PC-3 (cell line): ENCODE results near the gene SRSF1. TPM values are rescaled to one million over a fixed set of nuclear protein-coding genes. Genes with fewer than 3 reads are reported as not detected.

Experiments used
- ATAC-seq: fragments of 200-7000 bp; cut with Tn5 transposase; 2 replicates; pipeline ENCODE4 v1.9.1; 2020; ENCODE audit warnings: mild to moderate bottlenecking, moderate library complexity
- BruUV-seq: library from RNA; stranded (reverse); fragments of 400-500 nt; replicated peaks from 2 replicates; lab custom pipeline; 2021; lab: Mats Ljungman, UMichigan
- CTCF ChIA-PET: fragments of 300-600 bp; sonication (Branson Sonifier 250); formaldehyde crosslinking; loops from one replicate; lab custom pipeline; 2022; ENCODE audit warnings: antibody characterized with exemption; lab: Charles Lee
- POLR2A ChIA-PET: fragments of 300-600 bp; sonication (Branson Sonifier 250); formaldehyde crosslinking; loops from one replicate; lab custom pipeline; 2022; ENCODE audit warnings: antibody characterized with exemption; ENCODE audit not compliant: unreplicated experiment; lab: Charles Lee
- DNase-seq: peaks from one replicate; pipeline ENCODE4 v3.0.0-alpha.2; 2015
- H2AFZ ChIP-seq: fragments of 300-600 bp; sonication (generic); 2 replicates; pipeline ENCODE4 v1.6.0; 2016; ENCODE audit warnings: antibody characterized with exemption, low read length
- H3F3A ChIP-seq: fragments of 300-600 bp; sonication (generic); one replicate; pipeline ENCODE4 v1.6.0; 2017; ENCODE audit warnings: antibody characterized with exemption, low read length, control low read depth, mild to moderate bottlenecking; ENCODE audit not compliant: unreplicated experiment
- H3K27ac ChIP-seq: fragments of 300-600 bp; sonication (generic); 2 replicates; pipeline ENCODE4 v1.5.1; 2016; ENCODE audit warnings: mild to moderate bottlenecking, low read length
- H3K27me3 ChIP-seq: fragments of 300-600 bp; sonication (generic); 2 replicates; pipeline ENCODE4 v1.6.1; 2016; ENCODE audit warnings: low read length, mixed read lengths
- H3K36me3 ChIP-seq: fragments of 300-600 bp; sonication (generic); 2 replicates; pipeline ENCODE4 v1.6.1; 2016; ENCODE audit warnings: low read depth, mixed run types, low read length, mixed read lengths
- H3K4me1 ChIP-seq: fragments of 300-600 bp; sonication (generic); 2 replicates; pipeline ENCODE4 v1.5.1; 2016; ENCODE audit warnings: low read length; ENCODE audit not compliant: insufficient read depth
- H3K4me2 ChIP-seq: fragments of 300-600 bp; sonication (generic); 2 replicates; pipeline ENCODE4 v1.6.0; 2016; ENCODE audit warnings: low read length
- H3K4me3 ChIP-seq: fragments of 300-600 bp; sonication (generic); 2 replicates; pipeline ENCODE4 v1.5.1; 2016; ENCODE audit warnings: mild to moderate bottlenecking, low read length, mixed read lengths
- H3K79me2 ChIP-seq: fragments of 300-600 bp; sonication (generic); 2 replicates; pipeline ENCODE4 v1.6.1; 2017; ENCODE audit warnings: low read length, mixed read lengths
- H3K9ac ChIP-seq: fragments of 300-600 bp; sonication (generic); 2 replicates; pipeline ENCODE4 v1.6.0; 2016; ENCODE audit warnings: mild to moderate bottlenecking, low read length
- H3K9me2 ChIP-seq: fragments of 300-600 bp; sonication (generic); replicated peaks from 2 replicates; pipeline ENCODE4 v1.6.1; 2016; ENCODE audit warnings: mixed run types, low read length, mixed read lengths
- H3K9me3 ChIP-seq: fragments of 300-600 bp; sonication (generic); 2 replicates; pipeline ENCODE4 v1.6.1; 2016; ENCODE audit warnings: low read length, mixed read lengths
- H4K20me1 ChIP-seq: fragments of 300-600 bp; sonication (generic); 2 replicates; pipeline ENCODE4 v1.6.1; 2016; ENCODE audit warnings: low read length, mixed read lengths
- EZH2phosphoT487 ChIP-seq: fragments of 300-600 bp; sonication (generic); IDR thresholded peaks from 2 replicates; pipeline ENCODE4 v1.6.1; 2018; ENCODE audit warnings: mild to moderate bottlenecking, antibody characterized with exemption, low read length, borderline replicate concordance
- intact Hi-C: fragments of 100-400 bp; cut with micrococcal nuclease; formaldehyde crosslinking; loops from 2 replicates; pipeline ENCODE4 v1.9.0; 2023
- total RNA-seq: library from RNA; depleted of rRNA; stranded (reverse); fragments of >200 nt; gene quantifications from 2 replicates; pipeline ENCODE4 v1.2.3, GENCODE V29; 2014; rRNA removed
- TF ChIP-seq, protein P1 (sequence below): fragments of 300-600 bp; sonication (generic); conservative IDR thresholded peaks from 2 replicates; pipeline ENCODE4 v1.5.1; 2017; ENCODE audit warnings: antibody characterized with exemption, low read depth, mild to moderate bottlenecking, low read length

Gene SRSF1
- total RNA-seq, 1 experiment from 2014 or later: 325 TPM

DNA sequence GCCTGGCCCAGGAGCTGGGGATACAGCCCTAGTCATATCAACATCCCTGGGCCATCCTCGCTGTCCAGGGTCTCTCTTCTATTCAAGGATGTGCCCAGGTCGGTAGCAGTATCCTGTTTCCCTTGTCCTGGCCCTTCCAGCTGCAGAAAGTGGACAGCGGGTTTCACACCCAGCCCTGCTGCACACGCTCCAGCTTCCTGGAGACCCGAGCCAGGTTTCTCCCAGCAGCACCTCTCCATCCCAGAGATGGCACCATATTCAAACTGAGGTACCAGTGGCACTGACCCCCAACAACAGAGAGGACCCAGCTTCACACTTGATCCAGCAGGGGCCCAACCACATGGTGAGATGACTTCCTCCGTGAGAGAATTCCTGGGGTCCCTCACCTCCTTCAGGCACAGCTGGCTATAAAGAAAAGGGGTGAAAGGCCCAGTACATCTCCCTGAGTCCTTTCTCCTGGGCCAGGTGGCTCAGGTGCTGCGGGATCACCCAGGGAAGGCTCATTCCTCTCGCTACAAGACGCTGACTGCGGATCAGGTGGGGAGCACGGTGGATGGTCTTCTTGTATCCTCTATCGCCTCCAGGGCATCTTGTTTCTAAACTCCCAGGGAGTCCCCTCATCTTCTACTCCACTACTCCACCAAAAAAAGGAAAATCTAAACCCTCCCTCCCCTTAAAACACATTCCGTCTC lies 53.2 kb downstream of the SRSF1 start:
- H4K20me1 ChIP-seq: no peaks in the 10 kb centered on the region
- peak overlapping the region; percentile 66 for H2AFZ ChIP-seq
- peak overlapping the region; percentile 80 for H3K4me3 ChIP-seq
- H3K9ac ChIP-seq: peak overlapping the region; percentile 92
- TF ChIP-seq EZH2phosphoT487: no peak
- TF ChIP-seq, protein P1, sequence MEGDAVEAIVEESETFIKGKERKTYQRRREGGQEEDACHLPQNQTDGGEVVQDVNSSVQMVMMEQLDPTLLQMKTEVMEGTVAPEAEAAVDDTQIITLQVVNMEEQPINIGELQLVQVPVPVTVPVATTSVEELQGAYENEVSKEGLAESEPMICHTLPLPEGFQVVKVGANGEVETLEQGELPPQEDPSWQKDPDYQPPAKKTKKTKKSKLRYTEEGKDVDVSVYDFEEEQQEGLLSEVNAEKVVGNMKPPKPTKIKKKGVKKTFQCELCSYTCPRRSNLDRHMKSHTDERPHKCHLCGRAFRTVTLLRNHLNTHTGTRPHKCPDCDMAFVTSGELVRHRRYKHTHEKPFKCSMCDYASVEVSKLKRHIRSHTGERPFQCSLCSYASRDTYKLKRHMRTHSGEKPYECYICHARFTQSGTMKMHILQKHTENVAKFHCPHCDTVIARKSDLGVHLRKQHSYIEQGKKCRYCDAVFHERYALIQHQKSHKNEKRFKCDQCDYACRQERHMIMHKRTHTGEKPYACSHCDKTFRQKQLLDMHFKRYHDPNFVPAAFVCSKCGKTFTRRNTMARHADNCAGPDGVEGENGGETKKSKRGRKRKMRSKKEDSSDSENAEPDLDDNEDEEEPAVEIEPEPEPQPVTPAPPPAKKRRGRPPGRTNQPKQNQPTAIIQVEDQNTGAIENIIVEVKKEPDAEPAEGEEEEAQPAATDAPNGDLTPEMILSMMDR: no peak
- ChIA-PET POLR2A (interaction anchor here (0.5 to 1.2 kb wide), 11 partner anchors 19 to 1140 kb away, joined by 3 to 12 read pairs (median 5); partner anchors contain the start of gene VEZF1), CTCF (interaction anchor here (0.6 to 1.3 kb wide), 6 partner anchors 18 to 62 kb away, joined by 3 to 6 read pairs (median 3); no protein-coding TSS in a partner anchor)
- peaks cover 56% of the 10 kb centered on the region for H3K79me2 ChIP-seq
- DNase-seq (no peak), ATAC-seq (no peak)
- peak overlapping the region; percentile 73 for H3K27ac ChIP-seq
- peaks cover 61% of the 10 kb centered on the region for H3K4me1 ChIP-seq
- H3K9me2 ChIP-seq: no peaks in the 10 kb centered on the region
- peaks cover 9% of the 10 kb centered on the region for H3F3A ChIP-seq
- no peaks in the 10 kb centered on the region for H3K27me3 ChIP-seq
- H3K4me2 ChIP-seq: peak overlapping the region; percentile 72
- no peaks in the 10 kb centered on the region for H3K36me3 ChIP-seq
- BruUV-seq: TSS peak; percentile 62
- H3K9me3 ChIP-seq: no peaks in the 10 kb centered on the region
- intact Hi-C loops: loop anchor here (1.0 kb wide), 1 partner anchor 79 kb away; no protein-coding TSS in a partner anchor

Other genes starting within 250 kb of the SRSF1 start
- gene MRPS23, start 157.2 kb downstream of the SRSF1 start, total RNA-seq: 63.9 and 97.5 TPM in 2 replicates
- 31.6 and 53.4 TPM in 2 replicates for gene CUEDC1, start 51.8 kb downstream of the SRSF1 start, total RNA-seq
- gene VEZF1, start 19.0 kb downstream of the SRSF1 start, total RNA-seq: 70.1 and 78.1 TPM in 2 replicates
- 38.0 and 50.3 TPM in 2 replicates for gene DYNLL2, start 76.2 kb upstream of the SRSF1 start, total RNA-seq
- gene OR4D1, start 141.1 kb upstream of the SRSF1 start, total RNA-seq: not detected in 2 replicates
- gene OR4D2, start 159.7 kb upstream of the SRSF1 start, total RNA-seq: not detected in 2 replicates
- not detected in 2 replicates for gene EPX, start 185.5 kb upstream of the SRSF1 start, total RNA-seq
- gene MKS1, start 212.0 kb upstream of the SRSF1 start, total RNA-seq: 23.9 and 33.1 TPM in 2 replicates
- gene LPO, start 231.3 kb upstream of the SRSF1 start, total RNA-seq: not detected in 2 replicates